ENCODE results near the gene TH. TPM values are rescaled to one million over a fixed set of nuclear protein-coding genes. Genes with fewer than 3 reads are reported as not detected.

TH gene
- total and polyA plus RNA-seq, 2 of the 8 experiments (the other 6 are each of a cell fraction or from before 2014, with no cell fraction given) = 0.09 TPM; not detected in 1

GRCh38 chr11:2186669-2187279 is 15.2 kb upstream of the TH start (continued):
- TF ChIP-seq, protein P1, sequence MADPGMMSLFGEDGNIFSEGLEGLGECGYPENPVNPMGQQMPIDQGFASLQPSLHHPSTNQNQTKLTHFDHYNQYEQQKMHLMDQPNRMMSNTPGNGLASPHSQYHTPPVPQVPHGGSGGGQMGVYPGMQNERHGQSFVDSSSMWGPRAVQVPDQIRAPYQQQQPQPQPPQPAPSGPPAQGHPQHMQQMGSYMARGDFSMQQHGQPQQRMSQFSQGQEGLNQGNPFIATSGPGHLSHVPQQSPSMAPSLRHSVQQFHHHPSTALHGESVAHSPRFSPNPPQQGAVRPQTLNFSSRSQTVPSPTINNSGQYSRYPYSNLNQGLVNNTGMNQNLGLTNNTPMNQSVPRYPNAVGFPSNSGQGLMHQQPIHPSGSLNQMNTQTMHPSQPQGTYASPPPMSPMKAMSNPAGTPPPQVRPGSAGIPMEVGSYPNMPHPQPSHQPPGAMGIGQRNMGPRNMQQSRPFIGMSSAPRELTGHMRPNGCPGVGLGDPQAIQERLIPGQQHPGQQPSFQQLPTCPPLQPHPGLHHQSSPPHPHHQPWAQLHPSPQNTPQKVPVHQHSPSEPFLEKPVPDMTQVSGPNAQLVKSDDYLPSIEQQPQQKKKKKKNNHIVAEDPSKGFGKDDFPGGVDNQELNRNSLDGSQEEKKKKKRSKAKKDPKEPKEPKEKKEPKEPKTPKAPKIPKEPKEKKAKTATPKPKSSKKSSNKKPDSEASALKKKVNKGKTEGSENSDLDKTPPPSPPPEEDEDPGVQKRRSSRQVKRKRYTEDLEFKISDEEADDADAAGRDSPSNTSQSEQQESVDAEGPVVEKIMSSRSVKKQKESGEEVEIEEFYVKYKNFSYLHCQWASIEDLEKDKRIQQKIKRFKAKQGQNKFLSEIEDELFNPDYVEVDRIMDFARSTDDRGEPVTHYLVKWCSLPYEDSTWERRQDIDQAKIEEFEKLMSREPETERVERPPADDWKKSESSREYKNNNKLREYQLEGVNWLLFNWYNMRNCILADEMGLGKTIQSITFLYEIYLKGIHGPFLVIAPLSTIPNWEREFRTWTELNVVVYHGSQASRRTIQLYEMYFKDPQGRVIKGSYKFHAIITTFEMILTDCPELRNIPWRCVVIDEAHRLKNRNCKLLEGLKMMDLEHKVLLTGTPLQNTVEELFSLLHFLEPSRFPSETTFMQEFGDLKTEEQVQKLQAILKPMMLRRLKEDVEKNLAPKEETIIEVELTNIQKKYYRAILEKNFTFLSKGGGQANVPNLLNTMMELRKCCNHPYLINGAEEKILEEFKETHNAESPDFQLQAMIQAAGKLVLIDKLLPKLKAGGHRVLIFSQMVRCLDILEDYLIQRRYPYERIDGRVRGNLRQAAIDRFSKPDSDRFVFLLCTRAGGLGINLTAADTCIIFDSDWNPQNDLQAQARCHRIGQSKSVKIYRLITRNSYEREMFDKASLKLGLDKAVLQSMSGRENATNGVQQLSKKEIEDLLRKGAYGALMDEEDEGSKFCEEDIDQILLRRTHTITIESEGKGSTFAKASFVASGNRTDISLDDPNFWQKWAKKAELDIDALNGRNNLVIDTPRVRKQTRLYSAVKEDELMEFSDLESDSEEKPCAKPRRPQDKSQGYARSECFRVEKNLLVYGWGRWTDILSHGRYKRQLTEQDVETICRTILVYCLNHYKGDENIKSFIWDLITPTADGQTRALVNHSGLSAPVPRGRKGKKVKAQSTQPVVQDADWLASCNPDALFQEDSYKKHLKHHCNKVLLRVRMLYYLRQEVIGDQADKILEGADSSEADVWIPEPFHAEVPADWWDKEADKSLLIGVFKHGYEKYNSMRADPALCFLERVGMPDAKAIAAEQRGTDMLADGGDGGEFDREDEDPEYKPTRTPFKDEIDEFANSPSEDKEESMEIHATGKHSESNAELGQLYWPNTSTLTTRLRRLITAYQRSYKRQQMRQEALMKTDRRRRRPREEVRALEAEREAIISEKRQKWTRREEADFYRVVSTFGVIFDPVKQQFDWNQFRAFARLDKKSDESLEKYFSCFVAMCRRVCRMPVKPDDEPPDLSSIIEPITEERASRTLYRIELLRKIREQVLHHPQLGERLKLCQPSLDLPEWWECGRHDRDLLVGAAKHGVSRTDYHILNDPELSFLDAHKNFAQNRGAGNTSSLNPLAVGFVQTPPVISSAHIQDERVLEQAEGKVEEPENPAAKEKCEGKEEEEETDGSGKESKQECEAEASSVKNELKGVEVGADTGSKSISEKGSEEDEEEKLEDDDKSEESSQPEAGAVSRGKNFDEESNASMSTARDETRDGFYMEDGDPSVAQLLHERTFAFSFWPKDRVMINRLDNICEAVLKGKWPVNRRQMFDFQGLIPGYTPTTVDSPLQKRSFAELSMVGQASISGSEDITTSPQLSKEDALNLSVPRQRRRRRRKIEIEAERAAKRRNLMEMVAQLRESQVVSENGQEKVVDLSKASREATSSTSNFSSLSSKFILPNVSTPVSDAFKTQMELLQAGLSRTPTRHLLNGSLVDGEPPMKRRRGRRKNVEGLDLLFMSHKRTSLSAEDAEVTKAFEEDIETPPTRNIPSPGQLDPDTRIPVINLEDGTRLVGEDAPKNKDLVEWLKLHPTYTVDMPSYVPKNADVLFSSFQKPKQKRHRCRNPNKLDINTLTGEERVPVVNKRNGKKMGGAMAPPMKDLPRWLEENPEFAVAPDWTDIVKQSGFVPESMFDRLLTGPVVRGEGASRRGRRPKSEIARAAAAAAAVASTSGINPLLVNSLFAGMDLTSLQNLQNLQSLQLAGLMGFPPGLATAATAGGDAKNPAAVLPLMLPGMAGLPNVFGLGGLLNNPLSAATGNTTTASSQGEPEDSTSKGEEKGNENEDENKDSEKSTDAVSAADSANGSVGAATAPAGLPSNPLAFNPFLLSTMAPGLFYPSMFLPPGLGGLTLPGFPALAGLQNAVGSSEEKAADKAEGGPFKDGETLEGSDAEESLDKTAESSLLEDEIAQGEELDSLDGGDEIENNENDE (IDR thresholded peaks at IDR 0.05; ENCODE audit: insufficient replicate concordance, low read length) = no peak
- TF ChIP-seq BCL11A (IDR thresholded peaks at IDR 0.05; ENCODE audit: low read depth in 2 of 2, low read length in 2 of 2) (no peak), MAX (IDR thresholded peaks at IDR 0.05) (peak; percentile 89), CTCF (IDR thresholded peaks at IDR 0.05; ENCODE audit: control extremely low read depth in 1 of 3, insufficient read depth in 1 of 3, low read depth in 1 of 3, low read length in 3 of 3) (peak; percentile 66 to 75 (median 69)), GTF2F1 (IDR thresholded peaks at IDR 0.05; ENCODE audit: borderline replicate concordance, low read depth, low read length) (no peak), SP2 (IDR thresholded peaks at IDR 0.05; ENCODE audit: low read length) (no peak), RXRA (IDR thresholded peaks at IDR 0.05; ENCODE audit: insufficient read depth, low read depth, low read length) (no peak), CBX5 (IDR thresholded peaks at IDR 0.05; ENCODE audit: low read depth, low read length) (no peak)
